NCI-H2196 treated with DMSO at 0.1 percent for 48 hours (cell line): Measurements from ENCODE around the gene BCAR3.
A peak's percentile ranks its signal among the peaks of the same experiment; 100 is the strongest.

Experiments
- DNase-seq: peaks from one replicate; lab custom pipeline; 2025; ENCODE audit not compliant: unreplicated experiment; lab: John Stamatoyannopoulos, UW

The BCAR3 gene

GRCh38 chr1:93616996-93617669 is 64.5 kb downstream of the BCAR3 start:
- peak; percentile 73 for DNase-seq

GRCh38 chr1:93616221-93616995 is 65.2 kb downstream of the BCAR3 start:
- no peak for DNase-seq

GRCh38 chr1:93615582-93616150 is 66.0 kb downstream of the BCAR3 start:
- DNase-seq = no peak

- no peak for DNase-seq
These were observed 66.6 kb downstream of the BCAR3 start for GRCh38 chr1:93614986-93615581.

- DNase-seq = peak; percentile 40
These were observed 67.1 kb downstream of the BCAR3 start for GRCh38 chr1:93614541-93614940.

GRCh38 chr1:93613898-93614297 is 67.7 kb downstream of the BCAR3 start:
- DNase-seq = peak; percentile 37

- no peak for DNase-seq
These were observed 69.1 kb downstream of the BCAR3 start for GRCh38 chr1:93612510-93612909.

- DNase-seq = no peak
These were observed 70.0 kb downstream of the BCAR3 start for GRCh38 chr1:93611668-93612067.

- no peak for DNase-seq
These were observed 72.1 kb downstream of the BCAR3 start for GRCh38 chr1:93609536-93609935.

- DNase-seq = no peak
These were observed 73.2 kb downstream of the BCAR3 start for GRCh38 chr1:93608187-93609109.

- DNase-seq = no peak
These were observed 73.8 kb downstream of the BCAR3 start for GRCh38 chr1:93607814-93608186.

GRCh38 chr1:93605812-93606512 is 75.7 kb downstream of the BCAR3 start:
- DNase-seq = no peak

GRCh38 chr1:93605026-93605568 is 76.5 kb downstream of the BCAR3 start:
- no peak for DNase-seq

GRCh38 chr1:93604411-93604810 is 77.2 kb downstream of the BCAR3 start:
- DNase-seq = no peak

GRCh38 chr1:93603601-93604000 is 78.0 kb downstream of the BCAR3 start:
- no peak for DNase-seq

GRCh38 chr1:93603106-93603505 is 78.5 kb downstream of the BCAR3 start:
- no peak for DNase-seq

- no peak for DNase-seq
These were observed 79.5 kb downstream of the BCAR3 start for GRCh38 chr1:93602101-93602500.

GRCh38 chr1:93601686-93602085 is 80.0 kb downstream of the BCAR3 start:
- DNase-seq = no peak

GRCh38 chr1:93600663-93601062 is 81.0 kb downstream of the BCAR3 start:
- DNase-seq = no peak

GRCh38 chr1:93599479-93599878 is 82.2 kb downstream of the BCAR3 start:
- DNase-seq = no peak
